Right atrium auricular region (tissue), 2 donors: ENCODE results near the gene DPYSL5. TPM values are rescaled to one million over a fixed set of nuclear protein-coding genes. Genes with fewer than 3 reads are reported as not detected.
A peak's percentile ranks its signal among the peaks of the same experiment; 100 is the strongest.
"Not testable (repeated sequence)": the region's sequence is repeated elsewhere in the genome, so short reads cannot be mapped to it uniquely, and the experiment has no call there.

Source experiments
- DNase-seq: peaks from one replicate; pipeline ENCODE4 v3.0.0-alpha.2; 2019; ENCODE audit warnings: low spot score
- H3K27ac ChIP-seq, 2 donors: fragments of 200-600 bp; sonication (generic); 1 replicate in 1 of 2; 2 replicates in 1 of 2; pipeline ENCODE4 v1.5.1; 2016 to 2019
- H3K27me3 ChIP-seq, 2 donors: fragments of 200-600 bp; sonication (generic); one replicate each; pipeline versions ENCODE4 v1.5.1 to v1.6.0; 2017 to 2019
- H3K36me3 ChIP-seq: fragments of 200-600 bp; sonication (generic); one replicate; pipeline ENCODE4 v1.5.1; 2016
- H3K4me1 ChIP-seq, 2 donors: fragments of 200-600 bp; sonication (generic); one replicate each; pipeline versions ENCODE4 v1.5.1 to v1.6.0; 2017 to 2019
- H3K4me3 ChIP-seq, 2 donors: fragments of 200-600 bp; sonication (generic); 1 replicate in 1 of 2; 2 replicates in 1 of 2; pipeline ENCODE4 v1.5.1; 2017 to 2019; ENCODE audit warnings: mild to moderate bottlenecking in 1 of 2, moderate library complexity in 1 of 2
- H3K9me3 ChIP-seq, 2 donors: fragments of 200-600 bp; sonication (generic); one replicate each; pipeline ENCODE4 v1.5.1; 2019
- total RNA-seq, 2 donors: library from RNA; depleted of rRNA; stranded (reverse); fragments of >200 nt; gene quantifications; one replicate each; pipeline ENCODE4 v1.1.0, GENCODE V29; 2016
- TF ChIP-seq, protein P1 (sequence below), 2 donors: fragments of 200-600 bp; sonication (generic); IDR thresholded peaks; one replicate each; pipeline ENCODE4 v1.5.1; 2019; ENCODE audit warnings: antibody characterized with exemption in 2 of 2

DPYSL5 gene
- total RNA-seq, 2 donors from 2014 or later, result 0.12 TPM; not detected in 1

DNA sequence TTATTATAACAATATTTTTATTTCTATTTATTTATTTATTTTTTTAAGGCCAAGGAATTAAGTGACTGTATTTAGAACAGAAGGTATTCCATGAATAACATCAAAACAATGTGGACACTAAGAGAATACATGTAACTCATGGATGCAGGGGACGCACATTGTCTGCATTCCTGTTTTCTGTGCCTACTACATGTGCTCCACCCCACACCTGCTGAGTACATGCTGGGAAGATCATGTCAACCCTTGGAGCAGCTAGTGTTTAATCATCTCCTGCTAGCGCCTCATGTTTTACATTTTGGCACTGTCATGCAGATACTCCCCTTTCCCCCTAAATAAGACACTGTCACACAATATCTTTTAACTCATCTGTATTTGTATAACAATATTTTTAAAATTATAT, 29.3 kb downstream of the DPYSL5 start:
- Histone ChIP-seq H3K27me3 (no peaks in the 10 kb centered on the region), H3K9me3 (no peaks in the 10 kb centered on the region), H3K27ac (no peak overlapping the region), H3K4me3 (no peak overlapping the region), H3K4me1 (no peaks in the 10 kb centered on the region), H3K36me3 (no peaks in the 10 kb centered on the region)
- TF ChIP-seq, protein P1, sequence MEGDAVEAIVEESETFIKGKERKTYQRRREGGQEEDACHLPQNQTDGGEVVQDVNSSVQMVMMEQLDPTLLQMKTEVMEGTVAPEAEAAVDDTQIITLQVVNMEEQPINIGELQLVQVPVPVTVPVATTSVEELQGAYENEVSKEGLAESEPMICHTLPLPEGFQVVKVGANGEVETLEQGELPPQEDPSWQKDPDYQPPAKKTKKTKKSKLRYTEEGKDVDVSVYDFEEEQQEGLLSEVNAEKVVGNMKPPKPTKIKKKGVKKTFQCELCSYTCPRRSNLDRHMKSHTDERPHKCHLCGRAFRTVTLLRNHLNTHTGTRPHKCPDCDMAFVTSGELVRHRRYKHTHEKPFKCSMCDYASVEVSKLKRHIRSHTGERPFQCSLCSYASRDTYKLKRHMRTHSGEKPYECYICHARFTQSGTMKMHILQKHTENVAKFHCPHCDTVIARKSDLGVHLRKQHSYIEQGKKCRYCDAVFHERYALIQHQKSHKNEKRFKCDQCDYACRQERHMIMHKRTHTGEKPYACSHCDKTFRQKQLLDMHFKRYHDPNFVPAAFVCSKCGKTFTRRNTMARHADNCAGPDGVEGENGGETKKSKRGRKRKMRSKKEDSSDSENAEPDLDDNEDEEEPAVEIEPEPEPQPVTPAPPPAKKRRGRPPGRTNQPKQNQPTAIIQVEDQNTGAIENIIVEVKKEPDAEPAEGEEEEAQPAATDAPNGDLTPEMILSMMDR (IDR thresholded peaks at IDR 0.05), result no peak
- no peak for DNase-seq

DNA sequence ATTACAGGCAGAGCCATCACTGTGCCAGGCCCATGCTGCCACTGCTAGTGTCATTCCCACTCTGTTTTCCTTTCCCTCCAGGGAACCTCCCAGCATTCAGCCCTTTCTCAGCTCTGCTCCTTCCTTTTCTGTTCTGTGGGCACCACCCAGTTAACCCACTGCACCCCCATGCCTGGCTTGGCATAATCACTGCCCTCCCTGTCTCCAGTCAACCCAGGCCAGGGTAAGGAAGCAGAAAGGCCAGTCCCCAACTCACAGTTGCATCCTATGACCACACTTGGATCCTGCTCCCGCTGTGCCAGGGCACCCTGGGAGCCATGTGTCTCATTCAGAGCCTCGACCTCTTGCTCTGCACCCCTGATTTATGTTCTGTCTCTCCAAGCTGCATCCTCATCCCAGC, 32.2 kb downstream of the DPYSL5 start:
- peak; percentile 9 for DNase-seq
- H3K4me3 ChIP-seq, result no peak overlapping the region
- H3K4me1 ChIP-seq, result no peaks in the 10 kb centered on the region
- H3K27ac ChIP-seq, result no peak overlapping the region
- H3K9me3 ChIP-seq, result no peaks in the 10 kb centered on the region
- H3K27me3 ChIP-seq, result no peaks in the 10 kb centered on the region
- TF ChIP-seq, protein P1 (IDR thresholded peaks at IDR 0.05), result no peak
- no peaks in the 10 kb centered on the region for H3K36me3 ChIP-seq

DNA sequence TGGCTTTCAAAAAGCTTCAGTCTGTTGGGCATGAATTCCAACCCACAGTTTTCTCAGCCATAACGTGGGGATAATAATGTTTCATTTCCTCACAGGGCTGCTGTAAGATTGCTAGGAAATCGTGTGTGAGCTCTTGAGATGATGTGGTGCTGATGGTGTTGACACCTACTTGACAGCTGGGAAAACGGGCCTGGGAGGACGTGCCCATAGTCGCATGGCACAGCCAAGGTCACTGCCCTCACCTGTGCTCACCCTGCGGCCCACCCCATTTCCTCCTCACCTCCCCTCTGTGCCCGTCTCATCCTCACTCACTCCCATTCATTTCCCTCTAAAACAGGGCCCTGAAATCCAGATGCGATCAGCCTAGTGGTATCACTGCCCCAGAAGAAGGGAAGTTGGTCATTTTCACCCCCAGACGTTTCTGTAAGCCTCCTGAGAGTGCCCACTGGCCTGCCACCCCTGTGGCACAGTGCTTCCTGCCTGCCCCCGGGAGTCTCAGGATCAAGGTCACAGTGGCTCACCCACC, 33.0 kb downstream of the DPYSL5 start:
- Histone ChIP-seq H3K27ac (no peak overlapping the region), H3K36me3 (no peaks in the 10 kb centered on the region), H3K27me3 (no peaks in the 10 kb centered on the region), H3K4me1 (no peaks in the 10 kb centered on the region), H3K4me3 (no peak overlapping the region), H3K9me3 (no peaks in the 10 kb centered on the region)
- peak; percentile 26 for DNase-seq
- TF ChIP-seq, protein P1 (IDR thresholded peaks at IDR 0.05), result no peak

DNA sequence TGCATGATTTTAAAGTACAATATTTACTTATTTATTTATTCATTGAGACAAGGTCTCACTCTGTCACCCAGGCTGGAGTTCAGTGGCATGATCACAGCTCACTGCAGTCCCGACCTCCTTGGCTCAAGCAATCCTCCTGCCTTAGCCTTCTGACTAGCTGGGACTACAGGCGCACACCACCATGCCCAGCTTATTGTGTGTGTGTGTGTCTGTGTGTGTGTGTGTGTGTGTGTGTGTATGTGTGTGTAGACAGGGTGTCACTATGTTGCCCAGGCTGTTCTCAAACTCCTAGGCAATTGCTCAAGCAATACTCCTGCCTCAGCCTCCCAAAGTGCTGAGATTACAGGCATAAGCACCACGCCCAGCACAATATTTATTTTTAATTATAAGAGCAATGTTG, 34.3 kb downstream of the DPYSL5 start:
- not testable (repeated sequence) for H3K27ac ChIP-seq, H3K4me1 ChIP-seq, DNase-seq, H3K4me3 ChIP-seq, H3K9me3 ChIP-seq, H3K36me3 ChIP-seq, H3K27me3 ChIP-seq

DNA sequence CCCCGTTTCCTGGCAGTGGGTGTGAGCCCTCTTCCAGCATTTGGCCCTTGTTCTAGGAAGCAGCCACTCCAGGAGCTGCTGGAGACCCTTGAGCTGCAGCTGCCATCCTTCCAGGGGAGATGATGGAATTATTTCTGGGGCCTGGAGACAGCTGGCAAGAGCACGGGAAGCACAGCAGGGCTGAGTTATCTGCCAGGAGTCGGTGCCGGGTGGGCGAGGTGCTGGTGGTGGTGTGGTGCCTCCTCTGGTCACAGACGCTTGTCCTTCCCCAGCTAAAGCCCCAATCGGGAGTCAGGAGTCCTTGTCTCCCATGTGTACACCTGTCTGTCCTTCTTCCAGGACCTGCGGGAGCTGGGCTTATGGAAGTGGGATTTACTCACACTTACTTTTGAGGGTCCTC, 36.0 kb downstream of the DPYSL5 start:
- Histone ChIP-seq H3K36me3 (no peaks in the 10 kb centered on the region), H3K4me1 (no peaks in the 10 kb centered on the region), H3K27ac (no peak overlapping the region), H3K9me3 (no peaks in the 10 kb centered on the region), H3K4me3 (no peak overlapping the region), H3K27me3 (no peaks in the 10 kb centered on the region)
- TF ChIP-seq, protein P1 (IDR thresholded peaks at IDR 0.05), result no peak
- peak; percentile 43 for DNase-seq

DNA sequence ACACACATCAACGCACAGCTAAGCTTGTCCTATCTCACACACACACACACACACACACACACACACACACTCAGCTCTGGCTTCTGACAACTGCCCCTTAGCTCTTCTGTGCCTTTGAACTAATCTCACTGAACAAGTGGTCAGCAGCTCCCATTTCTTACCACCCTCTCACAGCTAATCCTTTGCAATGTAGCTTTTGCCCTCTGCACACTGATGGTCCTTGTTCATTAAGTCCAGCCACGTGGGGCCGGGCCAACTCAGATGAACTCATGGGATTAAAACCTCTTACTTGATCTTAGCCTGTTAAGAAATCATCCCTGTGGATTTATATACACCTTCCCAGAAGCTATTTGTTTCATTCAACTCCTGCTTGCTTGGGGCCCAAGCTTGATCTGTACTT, 36.6 kb downstream of the DPYSL5 start:
- no peaks in the 10 kb centered on the region for H3K27me3 ChIP-seq

More for the DNA sequence above, 36.6 kb downstream of the DPYSL5 start:
- Histone ChIP-seq H3K9me3 (no peaks in the 10 kb centered on the region), H3K27ac (no peak overlapping the region), H3K4me3 (no peak overlapping the region), H3K4me1 (no peaks in the 10 kb centered on the region), H3K36me3 (no peaks in the 10 kb centered on the region)
- DNase-seq, result no peak
- TF ChIP-seq, protein P1 (IDR thresholded peaks at IDR 0.05), result no peak
